ENCODE results near the gene MDH1.
"Not testable (repeated sequence)": the region's sequence is repeated elsewhere in the genome, so short reads cannot be mapped to it uniquely, and the experiment has no call there.

MDH1 gene

GRCh38 chr2:63613391-63613901, 24.7 kb downstream of the MDH1 start:
- TF ChIP-seq CTCF (IDR thresholded peaks at IDR 0.05; ENCODE audit: extremely low read depth, missing control alignments): no peak
- no peak for DNase-seq (ENCODE audit: low spot score)

DNA sequence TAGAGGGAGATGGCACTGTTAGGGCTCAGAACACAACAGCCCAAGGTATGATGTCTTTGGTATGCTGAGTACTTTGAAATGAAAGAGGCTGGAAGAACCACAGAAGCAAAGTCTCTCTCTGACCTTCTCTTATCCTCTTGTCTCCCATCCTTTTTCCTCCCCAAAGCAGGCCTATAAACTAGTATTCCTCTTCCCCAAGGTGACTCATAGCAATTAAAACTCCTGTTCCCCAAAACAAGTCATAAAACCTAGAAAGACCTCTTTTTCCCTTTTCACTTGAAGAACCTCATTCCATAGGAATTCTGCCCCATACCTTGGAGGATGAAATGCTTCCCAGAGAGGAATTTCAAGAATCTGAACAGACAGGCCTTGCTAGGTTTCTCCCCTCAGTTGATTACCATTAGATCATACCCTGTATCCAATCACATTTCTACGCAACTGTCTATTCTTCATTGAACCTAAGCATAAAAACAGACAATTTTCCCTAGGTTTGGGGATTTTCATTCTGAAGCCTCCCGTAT, 25.7 kb downstream of the MDH1 start:
- DNase-seq (ENCODE audit: low spot score): no peak
- TF ChIP-seq CTCF (IDR thresholded peaks at IDR 0.05; ENCODE audit: extremely low read depth, missing control alignments): no peak

- no peak for DNase-seq (ENCODE audit: low spot score)
These were observed 26.5 kb downstream of the MDH1 start for GRCh38 chr2:63614983-63615945.

GRCh38 chr2:63617366-63617765, 28.6 kb downstream of the MDH1 start:
- no peak for TF ChIP-seq CTCF (IDR thresholded peaks at IDR 0.05; ENCODE audit: extremely low read depth, missing control alignments)
- DNase-seq (ENCODE audit: low spot score): no peak

More at GRCh38 chr2:63614983-63615945, 26.5 kb downstream of the MDH1 start:
- no peak for TF ChIP-seq CTCF (IDR thresholded peaks at IDR 0.05; ENCODE audit: extremely low read depth, missing control alignments)

DNA sequence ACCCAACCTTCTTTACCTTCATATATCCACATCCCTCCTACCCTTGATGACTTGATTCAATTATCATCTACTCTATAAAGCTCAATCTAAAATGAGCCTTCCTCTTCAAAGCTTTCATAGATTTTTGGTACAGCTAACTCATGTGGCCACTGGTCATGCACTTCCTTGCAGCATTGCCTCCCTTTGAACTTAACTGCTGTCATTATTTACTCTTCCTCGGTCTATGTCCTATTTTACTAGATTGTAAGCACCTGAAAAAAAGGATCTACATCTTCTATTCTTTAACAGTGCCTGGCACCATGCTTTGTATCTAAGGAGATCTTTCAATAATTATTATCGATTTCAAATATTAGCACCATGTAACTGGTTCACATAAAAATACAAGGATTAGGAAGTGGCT, 30.6 kb downstream of the MDH1 start:
- TF ChIP-seq CTCF (IDR thresholded peaks at IDR 0.05; ENCODE audit: extremely low read depth, missing control alignments): no peak
- DNase-seq (ENCODE audit: low spot score): no peak

GRCh38 chr2:63622751-63623150, 34.0 kb downstream of the MDH1 start:
- no peak for DNase-seq (ENCODE audit: low spot score)
- no peak for TF ChIP-seq CTCF (IDR thresholded peaks at IDR 0.05; ENCODE audit: extremely low read depth, missing control alignments)

DNA sequence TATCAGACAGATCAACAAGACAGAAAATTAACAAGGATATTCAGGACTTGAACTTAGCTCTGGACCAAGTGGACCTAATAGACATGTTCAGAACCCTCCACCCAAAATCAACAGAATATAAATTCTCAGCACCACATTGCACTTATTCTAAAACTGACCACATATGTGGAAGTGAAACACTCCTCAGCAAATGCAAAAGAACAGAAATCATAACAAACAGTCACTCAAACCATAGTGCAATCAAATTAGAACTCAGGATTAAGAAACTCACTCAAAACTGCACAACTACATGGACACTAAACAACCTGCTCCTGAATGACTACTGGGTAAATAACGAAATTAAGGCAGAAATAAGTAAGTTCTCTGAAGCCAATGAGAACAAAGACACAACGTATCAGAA, 35.0 kb downstream of the MDH1 start:
- not testable (repeated sequence) for DNase-seq (ENCODE audit: low spot score)
